RWPE1 (cell line): ENCODE data around the gene CTNNA3.

Experiments
- CTCF ChIA-PET: fragments of 350-600 bp; sonication (Branson Sonifier 250); formaldehyde crosslinking; extraction: SDS; loops from one replicate; lab custom pipeline; 2021; lab: Yijun Ruan, JAX
- POLR2A ChIA-PET: fragments of 400-600 bp; formaldehyde crosslinking; extraction: SDS; loops from one replicate; lab custom pipeline; 2020; ENCODE audit warnings: antibody characterized with exemption; ENCODE audit not compliant: low non-redundant PET; lab: Yijun Ruan, JAX
- DNase-seq: peaks from one replicate; pipeline ENCODE4 v3.0.0; 2012; ENCODE audit warnings: low spot score
- H3K27ac ChIP-seq: fragments of 450-650 bp; 2 replicates; pipeline ENCODE4 v1.5.1; 2017
- CTCF ChIP-seq: fragments of 450-650 bp; conservative IDR thresholded peaks from 2 replicates; pipeline ENCODE4 v1.5.1; 2017; ENCODE audit warnings: low read depth, mild to moderate bottlenecking

The CTNNA3 gene

DNA sequence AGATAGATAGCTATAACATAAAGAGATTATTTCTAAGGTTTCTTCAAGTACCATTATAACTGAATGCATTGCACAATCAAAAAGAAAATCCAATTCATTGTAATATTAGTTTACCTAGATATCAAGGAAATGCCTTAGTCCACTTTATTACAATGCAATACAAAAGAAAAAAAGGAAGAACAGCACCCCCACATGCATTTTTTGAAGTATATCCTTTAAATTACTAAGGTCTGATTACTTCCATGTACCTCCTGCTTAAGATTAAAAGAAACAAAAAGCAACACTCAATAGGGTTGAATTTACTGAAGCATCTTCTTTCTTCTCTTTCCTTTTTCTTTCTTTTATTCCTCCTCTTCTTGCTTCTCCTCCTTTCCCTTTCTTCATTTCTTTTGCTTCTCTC is 1743.9 kb downstream of the CTNNA3 start:
- no peak for DNase-seq
- H3K27ac ChIP-seq = no peak overlapping the region
- no peak for TF ChIP-seq CTCF
- ChIA-PET POLR2A (no interaction called here), CTCF (no interaction called here)

GRCh38 chr10:65950075-65950474 is 1745.9 kb downstream of the CTNNA3 start:
- ChIA-PET POLR2A (no interaction called here), CTCF (no interaction called here)
- peak; percentile 7 for DNase-seq
- no peak for TF ChIP-seq CTCF
- H3K27ac ChIP-seq = no peak overlapping the region

DNA sequence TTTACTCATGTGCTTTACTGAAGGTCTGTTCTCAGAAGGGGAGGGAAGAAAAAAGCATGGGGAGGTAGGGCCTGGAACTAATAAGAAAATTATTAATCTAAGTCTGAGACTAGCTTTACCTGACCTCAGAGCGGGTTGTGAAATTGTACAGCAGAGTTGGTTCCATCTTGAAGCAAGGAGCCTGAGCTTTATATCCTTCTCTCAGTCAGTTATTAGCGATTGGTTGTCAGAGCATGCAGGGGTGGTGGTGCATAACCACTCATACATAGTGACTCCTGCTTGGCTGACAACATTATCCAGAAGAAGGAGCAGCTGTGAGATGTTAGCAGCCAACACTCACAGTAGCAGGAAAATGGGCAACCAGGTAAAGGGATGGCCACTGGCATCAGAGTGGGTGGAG is 1746.5 kb downstream of the CTNNA3 start:
- no peak for TF ChIP-seq CTCF
- no peak overlapping the region for H3K27ac ChIP-seq
- ChIA-PET CTCF (no interaction called here), POLR2A (no interaction called here)
- no peak for DNase-seq

DNA sequence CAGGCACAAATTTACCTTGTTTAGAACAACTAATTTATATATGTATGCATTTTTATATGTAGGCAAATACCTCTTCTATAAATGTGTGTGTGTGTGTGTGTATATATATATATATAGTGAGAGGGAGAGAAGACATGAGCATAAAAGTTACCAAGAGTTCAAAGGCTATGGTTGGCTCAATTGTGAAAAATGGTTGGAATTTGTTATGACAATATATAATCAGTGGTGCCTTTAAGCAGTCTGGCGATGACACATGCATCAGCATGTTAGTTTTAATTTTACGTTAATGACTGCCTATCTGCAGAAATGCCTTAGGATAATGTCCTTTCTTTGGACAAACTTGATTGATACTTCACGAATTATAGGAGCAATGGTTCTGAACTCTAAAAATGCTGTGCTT is 1750.9 kb downstream of the CTNNA3 start:
- CTCF ChIA-PET = no interaction called here
- no peak overlapping the region for H3K27ac ChIP-seq
- no peak for DNase-seq
- POLR2A ChIA-PET = no interaction called here
- no peak for TF ChIP-seq CTCF

DNA sequence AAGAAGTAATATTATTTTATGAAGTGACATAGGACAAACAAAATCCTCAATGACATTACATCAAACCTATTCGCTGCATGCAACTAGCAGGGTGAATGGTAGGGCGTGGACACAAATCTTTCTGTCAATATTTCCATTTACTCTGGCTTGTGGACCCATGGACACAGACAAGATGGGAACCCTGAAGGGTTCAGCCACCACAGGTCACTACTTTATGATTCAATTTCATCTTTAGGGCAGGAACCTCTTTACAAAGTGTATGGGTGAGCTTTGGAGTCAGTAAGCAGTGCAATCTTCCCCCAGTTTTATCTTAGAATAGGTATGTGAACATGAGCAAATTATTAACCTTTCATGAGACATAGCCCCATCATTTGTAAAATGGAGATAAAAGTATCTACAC is 1752.5 kb downstream of the CTNNA3 start:
- POLR2A ChIA-PET = no interaction called here
- TF ChIP-seq CTCF = no peak
- CTCF ChIA-PET = no interaction called here
- DNase-seq = no peak
- H3K27ac ChIP-seq = no peak overlapping the region

DNA sequence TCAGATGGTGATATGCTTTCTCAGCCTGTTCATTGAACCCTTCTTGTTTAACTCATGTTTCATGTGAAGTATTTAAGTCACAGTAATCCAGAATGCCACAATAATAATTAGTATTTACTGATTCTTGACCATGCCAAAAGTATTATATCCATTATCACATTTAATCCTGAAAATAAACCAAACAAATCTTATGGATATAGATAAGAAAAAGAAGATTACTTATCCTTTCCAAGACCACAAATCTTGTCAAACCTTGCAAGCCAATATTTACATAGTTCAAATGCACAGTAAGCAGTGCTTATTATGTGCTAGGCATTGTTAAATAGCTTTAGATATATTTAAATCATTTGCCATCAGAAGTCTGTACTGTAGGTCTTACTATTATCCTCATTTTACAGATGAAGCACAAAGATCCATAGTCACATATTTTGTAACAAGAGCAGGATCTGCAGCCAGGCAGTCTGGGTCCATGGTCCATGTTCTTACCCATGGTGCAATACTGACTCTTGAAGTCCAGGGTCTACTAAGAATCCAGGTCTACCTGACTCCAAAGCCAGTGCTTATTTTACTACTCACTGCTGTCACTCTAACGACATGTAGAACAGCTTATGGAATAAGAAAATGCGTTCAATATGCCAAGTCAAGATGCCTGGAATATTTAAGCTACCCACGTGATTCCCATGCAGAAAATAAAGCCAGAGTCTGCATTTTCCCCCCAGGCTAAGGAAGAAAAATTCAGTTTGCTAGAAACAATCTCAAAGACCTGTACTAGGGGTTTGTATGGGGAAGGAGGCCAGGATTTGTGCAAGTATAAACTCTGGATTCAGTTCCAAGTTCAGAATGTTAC is 1755.0 kb downstream of the CTNNA3 start:
- POLR2A ChIA-PET = interaction anchor here (0.8 kb wide), 1 partner anchor 682 kb away, joined by 3 read pairs; no protein-coding TSS in a partner anchor
- CTCF ChIA-PET = no interaction called here
- DNase-seq = no peak
- H3K27ac ChIP-seq = no peak overlapping the region
- no peak for TF ChIP-seq CTCF
